Measurements from ENCODE around the gene RNASE13.
A peak's percentile ranks its signal among the peaks of the same experiment; 100 is the strongest.

The RNASE13 gene

GRCh38 chr14:21034707-21035106 lies at the start of gene RNASE13:
RNASE13 (minus strand) TSS chr14:21034807; CDS start chr14:21034288, 519 bp downstream.
- H3K4me3 ChIP-seq (ENCODE audit: low read length): no peak within 1 kb of the TSS
- no peak for TF ChIP-seq ZNF274 (IDR thresholded peaks at IDR 0.05; ENCODE audit: low read depth, low read length)

- H3K4me3 ChIP-seq (ENCODE audit: low read length): no peak overlapping the region
- TF ChIP-seq ZNF274 (IDR thresholded peaks at IDR 0.05; ENCODE audit: low read depth, low read length): no peak
These were observed 49.8 kb upstream of the RNASE13 start for GRCh38 chr14:21084396-21084795.

GRCh38 chr14:21083565-21084325 lies 49.1 kb upstream of the RNASE13 start:
- no peak overlapping the region for H3K4me3 ChIP-seq (ENCODE audit: low read length)
- no peak for TF ChIP-seq ZNF274 (IDR thresholded peaks at IDR 0.05; ENCODE audit: low read depth, low read length)

- TF ChIP-seq ZNF274 (IDR thresholded peaks at IDR 0.05; ENCODE audit: low read depth, low read length): no peak
- no peak overlapping the region for H3K4me3 ChIP-seq (ENCODE audit: low read length)
These were observed 47.0 kb upstream of the RNASE13 start for GRCh38 chr14:21081521-21082142.

- TF ChIP-seq ZNF274 (IDR thresholded peaks at IDR 0.05; ENCODE audit: low read depth, low read length): no peak
- no peak overlapping the region for H3K4me3 ChIP-seq (ENCODE audit: low read length)
These were observed 44.1 kb upstream of the RNASE13 start for GRCh38 chr14:21078726-21079125.

- no peak for TF ChIP-seq ZNF274 (IDR thresholded peaks at IDR 0.05; ENCODE audit: low read depth, low read length)
- H3K4me3 ChIP-seq (ENCODE audit: low read length): no peak overlapping the region
These were observed 43.7 kb upstream of the RNASE13 start for GRCh38 chr14:21078287-21078686.

- H3K4me3 ChIP-seq (ENCODE audit: low read length): no peak overlapping the region
- TF ChIP-seq ZNF274 (IDR thresholded peaks at IDR 0.05; ENCODE audit: low read depth, low read length): no peak
These were observed 43.1 kb upstream of the RNASE13 start for GRCh38 chr14:21077672-21078071.

GRCh38 chr14:21075719-21076437 lies 41.3 kb upstream of the RNASE13 start:
- no peak for TF ChIP-seq ZNF274 (IDR thresholded peaks at IDR 0.05; ENCODE audit: low read depth, low read length)

GRCh38 chr14:21074398-21075272 lies 40.0 kb upstream of the RNASE13 start:
- H3K4me3 ChIP-seq (ENCODE audit: low read length): no peak overlapping the region
- TF ChIP-seq ZNF274 (IDR thresholded peaks at IDR 0.05; ENCODE audit: low read depth, low read length): no peak

More at GRCh38 chr14:21075719-21076437, 41.3 kb upstream of the RNASE13 start:
- no peak overlapping the region for H3K4me3 ChIP-seq (ENCODE audit: low read length)

- no peak for TF ChIP-seq ZNF274 (IDR thresholded peaks at IDR 0.05; ENCODE audit: low read depth, low read length)
- H3K4me3 ChIP-seq (ENCODE audit: low read length): no peak overlapping the region
These were observed 39.3 kb upstream of the RNASE13 start for GRCh38 chr14:21073921-21074320.

GRCh38 chr14:21072781-21073339 lies 38.3 kb upstream of the RNASE13 start:
- TF ChIP-seq ZNF274 (IDR thresholded peaks at IDR 0.05; ENCODE audit: low read depth, low read length): no peak
- H3K4me3 ChIP-seq (ENCODE audit: low read length): no peak overlapping the region

GRCh38 chr14:21072031-21072473 lies 37.4 kb upstream of the RNASE13 start:
- peak overlapping the region; percentile 51; the same call in 1 of the 2 replicates for H3K4me3 ChIP-seq (ENCODE audit: low read length)
- no peak for TF ChIP-seq ZNF274 (IDR thresholded peaks at IDR 0.05; ENCODE audit: low read depth, low read length)

Measured in GM08714 (cell line).